GM23338 (cell line): Measurements from ENCODE around the gene KCTD21. TPM values are rescaled to one million over a fixed set of nuclear protein-coding genes. Genes with fewer than 3 reads are reported as not detected.

Experiments used
- ATAC-seq: fragments of 200-7000 bp; cut with Tn5 transposase; 3 replicates; pipeline ENCODE4 v1.9.1; 2020
- DNase-seq: peaks from one replicate; pipeline ENCODE4 v3.0.0-alpha.2; 2015; ENCODE audit warnings: low spot score
- H2AFZ ChIP-seq: fragments of 200-600 bp; sonication (generic); 2 replicates; pipeline ENCODE4 v1.8.0; 2016; ENCODE audit warnings: antibody characterized with exemption, mild to moderate bottlenecking, moderate library complexity
- H3F3A ChIP-seq: fragments of 200-600 bp; sonication (generic); replicated peaks from 2 replicates; pipeline ENCODE4 v1.8.0; 2017; ENCODE audit warnings: antibody characterized with exemption, mixed run types, low read depth
- H3K27ac ChIP-seq: fragments of 200-600 bp; sonication (generic); 2 replicates; pipeline ENCODE4 v1.6.1; 2016; ENCODE audit warnings: low read depth
- H3K27me3 ChIP-seq: fragments of 200-600 bp; sonication (generic); 2 replicates; pipeline ENCODE4 v1.8.0; 2016; ENCODE audit warnings: mild to moderate bottlenecking, mixed run types, moderate library complexity; ENCODE audit not compliant: insufficient read depth
- H3K36me3 ChIP-seq: fragments of 200-600 bp; sonication (generic); 2 replicates; pipeline ENCODE4 v1.8.0; 2016; ENCODE audit warnings: mild to moderate bottlenecking; ENCODE audit not compliant: insufficient read depth
- H3K4me1 ChIP-seq: fragments of 200-600 bp; sonication (generic); 2 replicates; pipeline ENCODE4 v1.8.0; 2016; ENCODE audit warnings: mild to moderate bottlenecking, moderate library complexity; ENCODE audit not compliant: insufficient read depth
- H3K4me2 ChIP-seq: fragments of 200-600 bp; sonication (generic); 2 replicates; pipeline ENCODE4 v1.7.1; 2017; ENCODE audit warnings: mixed run types
- H3K4me3 ChIP-seq: fragments of 200-600 bp; sonication (generic); 2 replicates; pipeline ENCODE4 v1.6.1; 2016; ENCODE audit warnings: mixed run types
- H3K79me2 ChIP-seq: fragments of 200-600 bp; sonication (generic); replicated peaks from 2 replicates; pipeline ENCODE4 v1.8.0; 2017; ENCODE audit warnings: mild to moderate bottlenecking; ENCODE audit not compliant: insufficient read depth
- H3K9me2 ChIP-seq: fragments of 200-600 bp; sonication (generic); 2 replicates; pipeline ENCODE4 v1.8.0; 2017; ENCODE audit not compliant: insufficient read depth
- H4K20me1 ChIP-seq: fragments of 200-600 bp; sonication (generic); replicated peaks from 2 replicates; pipeline ENCODE4 v1.8.0; 2017; ENCODE audit warnings: mild to moderate bottlenecking; ENCODE audit not compliant: insufficient read depth
- H3K27ac Mint-ChIP-seq: 2 replicates; pipeline ENCODE4 v1.8.0; 2020; ENCODE audit warnings: inconsistent platforms, mild to moderate bottlenecking, moderate library complexity, mixed read lengths
- H3K27me3 Mint-ChIP-seq: 3 replicates; pipeline ENCODE4 v1.8.0; 2022; ENCODE audit warnings: low read depth, mild to moderate bottlenecking, moderate library complexity, mixed read lengths, inconsistent platforms; ENCODE audit not compliant: insufficient read depth, poor library complexity
- H3K36me3 Mint-ChIP-seq: 3 replicates; pipeline ENCODE4 v1.8.0; 2021; ENCODE audit warnings: low read depth, mild to moderate bottlenecking, inconsistent platforms, moderate library complexity, mixed read lengths
- H3K4me1 Mint-ChIP-seq: 3 replicates; pipeline ENCODE4 v1.8.0; 2020; ENCODE audit warnings: mild to moderate bottlenecking, inconsistent platforms, mixed read lengths
- H3K4me3 Mint-ChIP-seq: 3 replicates; pipeline ENCODE4 v1.8.0; 2021; ENCODE audit warnings: moderate library complexity, mild to moderate bottlenecking, inconsistent platforms, mixed read lengths
- H3K9me3 Mint-ChIP-seq: 3 replicates; pipeline ENCODE4 v1.8.0; 2020; ENCODE audit warnings: moderate library complexity, mild to moderate bottlenecking, inconsistent platforms, mixed read lengths
- CREB1 ChIP-seq: fragments of 250-450 bp; sonication (Bioruptor Pico); IDR thresholded peaks from 2 replicates; pipeline ENCODE4 v1.5.0; 2020; ENCODE audit warnings: low read depth, mild to moderate bottlenecking, moderate library complexity
- EZH2phosphoT487 ChIP-seq: fragments of 200-600 bp; sonication (generic); IDR thresholded peaks from one replicate; pipeline ENCODE4 v1.8.1; 2018; ENCODE audit warnings: antibody characterized with exemption; ENCODE audit not compliant: unreplicated experiment
- polyA plus RNA-seq: library from polyadenylated mRNA; unstranded; fragments of >200 nt; fragmentation: Nextera tagmentation; extraction: Ambion mirVana; gene quantifications from 2 replicates; pipeline ENCODE4 v1.2.1, GENCODE V29; 2016
- total RNA-seq: library from RNA; depleted of rRNA; stranded (reverse); fragments of >200 nt; shearing (Covaris generic); gene quantifications from 2 replicates; pipeline ENCODE4 v1.2.3, GENCODE V29; 2014
- TF ChIP-seq, protein P1 (sequence below), 2 experiments: fragments of 200-600 bp in 1 of 2; sonication (generic) in 1 of 2; conservative IDR thresholded peaks; 2 replicates each; pipeline versions ENCODE4 v1.5.1 to v1.6.1; 2016 to 2017; ENCODE audit warnings: antibody characterized with exemption in 2 of 2, low read depth in 2 of 2, mild to moderate bottlenecking in 2 of 2, moderate library complexity in 1 of 2
- TF ChIP-seq, protein P2 (sequence below): IDR thresholded peaks from 2 replicates; pipeline ENCODE4 v1.6.1; 2016; ENCODE audit warnings: antibody characterized with exemption
- TF ChIP-seq, protein P3 (sequence below): fragments of 250-450 bp; sonication (Bioruptor Pico); IDR thresholded peaks from 2 replicates; pipeline ENCODE4 v1.5.0; 2020; ENCODE audit warnings: mild to moderate bottlenecking, moderate library complexity

The KCTD21 gene
- total and polyA plus RNA-seq, 2 experiments from 2014 or later, result 1.0 to 3.7 TPM

DNA sequence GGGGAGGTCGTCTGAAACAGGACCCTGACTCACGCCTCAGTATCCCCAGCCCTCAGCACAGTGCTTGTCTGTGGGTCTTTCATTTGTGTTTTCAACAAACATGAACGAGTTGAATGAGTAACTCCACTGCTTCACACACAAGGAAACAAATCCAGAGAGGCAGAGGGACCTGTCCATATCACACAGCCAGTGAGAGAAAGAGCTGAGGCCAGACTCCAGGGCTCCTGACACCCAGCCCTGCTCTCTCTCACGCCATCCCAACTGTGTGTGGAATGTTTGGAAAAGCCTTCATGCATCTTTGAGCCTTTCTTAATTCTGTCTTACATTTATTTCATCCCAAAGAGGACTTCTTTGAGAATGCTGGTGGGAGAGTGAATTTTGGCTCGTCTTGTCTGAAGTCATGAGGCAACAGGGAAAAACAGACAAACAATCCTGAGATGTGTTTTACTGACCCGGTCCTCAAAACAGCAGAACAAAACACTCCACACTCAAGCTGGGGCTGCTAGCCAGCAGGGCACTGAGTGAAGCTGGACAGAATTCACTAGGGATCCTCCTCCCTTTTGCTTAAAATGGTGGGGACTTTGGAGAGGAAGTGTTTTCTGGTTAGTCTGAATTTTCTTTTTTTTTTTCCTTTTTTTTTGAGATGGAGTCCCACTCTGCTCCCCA is 29.3 kb downstream of the KCTD21 start:
- Histone ChIP-seq H3K9me2 (no peaks in the 10 kb centered on the region), H3K79me2 (no peaks in the 10 kb centered on the region), H3K36me3 (no peaks in the 10 kb centered on the region), H4K20me1 (no peaks in the 10 kb centered on the region), H3K4me1 (no peaks in the 10 kb centered on the region), H3K27ac (no peak overlapping the region), H2AFZ (no peak overlapping the region), H3K4me3 (no peak overlapping the region), H3F3A (no peaks in the 10 kb centered on the region), H3K4me2 (no peak overlapping the region), H3K27me3 (no peaks in the 10 kb centered on the region)
- no peak overlapping the region for H3K4me3 Mint-ChIP-seq
- no peaks in the 10 kb centered on the region for H3K36me3 Mint-ChIP-seq
- no peak overlapping the region for H3K27ac Mint-ChIP-seq
- H3K27me3 Mint-ChIP-seq, result peaks cover 4% of the 10 kb centered on the region
- no peak for ATAC-seq
- no peak for DNase-seq
- TF ChIP-seq CREB1 (CRISPR knock-in tag) (no peak), EZH2phosphoT487 (no peak)
- TF ChIP-seq, protein P1, sequence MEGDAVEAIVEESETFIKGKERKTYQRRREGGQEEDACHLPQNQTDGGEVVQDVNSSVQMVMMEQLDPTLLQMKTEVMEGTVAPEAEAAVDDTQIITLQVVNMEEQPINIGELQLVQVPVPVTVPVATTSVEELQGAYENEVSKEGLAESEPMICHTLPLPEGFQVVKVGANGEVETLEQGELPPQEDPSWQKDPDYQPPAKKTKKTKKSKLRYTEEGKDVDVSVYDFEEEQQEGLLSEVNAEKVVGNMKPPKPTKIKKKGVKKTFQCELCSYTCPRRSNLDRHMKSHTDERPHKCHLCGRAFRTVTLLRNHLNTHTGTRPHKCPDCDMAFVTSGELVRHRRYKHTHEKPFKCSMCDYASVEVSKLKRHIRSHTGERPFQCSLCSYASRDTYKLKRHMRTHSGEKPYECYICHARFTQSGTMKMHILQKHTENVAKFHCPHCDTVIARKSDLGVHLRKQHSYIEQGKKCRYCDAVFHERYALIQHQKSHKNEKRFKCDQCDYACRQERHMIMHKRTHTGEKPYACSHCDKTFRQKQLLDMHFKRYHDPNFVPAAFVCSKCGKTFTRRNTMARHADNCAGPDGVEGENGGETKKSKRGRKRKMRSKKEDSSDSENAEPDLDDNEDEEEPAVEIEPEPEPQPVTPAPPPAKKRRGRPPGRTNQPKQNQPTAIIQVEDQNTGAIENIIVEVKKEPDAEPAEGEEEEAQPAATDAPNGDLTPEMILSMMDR (conservative IDR thresholded peaks at IDR 0.05; ENCODE audit: low read depth in 2 of 2), result no peak
- TF ChIP-seq, protein P2, sequence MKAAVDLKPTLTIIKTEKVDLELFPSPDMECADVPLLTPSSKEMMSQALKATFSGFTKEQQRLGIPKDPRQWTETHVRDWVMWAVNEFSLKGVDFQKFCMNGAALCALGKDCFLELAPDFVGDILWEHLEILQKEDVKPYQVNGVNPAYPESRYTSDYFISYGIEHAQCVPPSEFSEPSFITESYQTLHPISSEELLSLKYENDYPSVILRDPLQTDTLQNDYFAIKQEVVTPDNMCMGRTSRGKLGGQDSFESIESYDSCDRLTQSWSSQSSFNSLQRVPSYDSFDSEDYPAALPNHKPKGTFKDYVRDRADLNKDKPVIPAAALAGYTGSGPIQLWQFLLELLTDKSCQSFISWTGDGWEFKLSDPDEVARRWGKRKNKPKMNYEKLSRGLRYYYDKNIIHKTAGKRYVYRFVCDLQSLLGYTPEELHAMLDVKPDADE, result no peak
- TF ChIP-seq, protein P3, sequence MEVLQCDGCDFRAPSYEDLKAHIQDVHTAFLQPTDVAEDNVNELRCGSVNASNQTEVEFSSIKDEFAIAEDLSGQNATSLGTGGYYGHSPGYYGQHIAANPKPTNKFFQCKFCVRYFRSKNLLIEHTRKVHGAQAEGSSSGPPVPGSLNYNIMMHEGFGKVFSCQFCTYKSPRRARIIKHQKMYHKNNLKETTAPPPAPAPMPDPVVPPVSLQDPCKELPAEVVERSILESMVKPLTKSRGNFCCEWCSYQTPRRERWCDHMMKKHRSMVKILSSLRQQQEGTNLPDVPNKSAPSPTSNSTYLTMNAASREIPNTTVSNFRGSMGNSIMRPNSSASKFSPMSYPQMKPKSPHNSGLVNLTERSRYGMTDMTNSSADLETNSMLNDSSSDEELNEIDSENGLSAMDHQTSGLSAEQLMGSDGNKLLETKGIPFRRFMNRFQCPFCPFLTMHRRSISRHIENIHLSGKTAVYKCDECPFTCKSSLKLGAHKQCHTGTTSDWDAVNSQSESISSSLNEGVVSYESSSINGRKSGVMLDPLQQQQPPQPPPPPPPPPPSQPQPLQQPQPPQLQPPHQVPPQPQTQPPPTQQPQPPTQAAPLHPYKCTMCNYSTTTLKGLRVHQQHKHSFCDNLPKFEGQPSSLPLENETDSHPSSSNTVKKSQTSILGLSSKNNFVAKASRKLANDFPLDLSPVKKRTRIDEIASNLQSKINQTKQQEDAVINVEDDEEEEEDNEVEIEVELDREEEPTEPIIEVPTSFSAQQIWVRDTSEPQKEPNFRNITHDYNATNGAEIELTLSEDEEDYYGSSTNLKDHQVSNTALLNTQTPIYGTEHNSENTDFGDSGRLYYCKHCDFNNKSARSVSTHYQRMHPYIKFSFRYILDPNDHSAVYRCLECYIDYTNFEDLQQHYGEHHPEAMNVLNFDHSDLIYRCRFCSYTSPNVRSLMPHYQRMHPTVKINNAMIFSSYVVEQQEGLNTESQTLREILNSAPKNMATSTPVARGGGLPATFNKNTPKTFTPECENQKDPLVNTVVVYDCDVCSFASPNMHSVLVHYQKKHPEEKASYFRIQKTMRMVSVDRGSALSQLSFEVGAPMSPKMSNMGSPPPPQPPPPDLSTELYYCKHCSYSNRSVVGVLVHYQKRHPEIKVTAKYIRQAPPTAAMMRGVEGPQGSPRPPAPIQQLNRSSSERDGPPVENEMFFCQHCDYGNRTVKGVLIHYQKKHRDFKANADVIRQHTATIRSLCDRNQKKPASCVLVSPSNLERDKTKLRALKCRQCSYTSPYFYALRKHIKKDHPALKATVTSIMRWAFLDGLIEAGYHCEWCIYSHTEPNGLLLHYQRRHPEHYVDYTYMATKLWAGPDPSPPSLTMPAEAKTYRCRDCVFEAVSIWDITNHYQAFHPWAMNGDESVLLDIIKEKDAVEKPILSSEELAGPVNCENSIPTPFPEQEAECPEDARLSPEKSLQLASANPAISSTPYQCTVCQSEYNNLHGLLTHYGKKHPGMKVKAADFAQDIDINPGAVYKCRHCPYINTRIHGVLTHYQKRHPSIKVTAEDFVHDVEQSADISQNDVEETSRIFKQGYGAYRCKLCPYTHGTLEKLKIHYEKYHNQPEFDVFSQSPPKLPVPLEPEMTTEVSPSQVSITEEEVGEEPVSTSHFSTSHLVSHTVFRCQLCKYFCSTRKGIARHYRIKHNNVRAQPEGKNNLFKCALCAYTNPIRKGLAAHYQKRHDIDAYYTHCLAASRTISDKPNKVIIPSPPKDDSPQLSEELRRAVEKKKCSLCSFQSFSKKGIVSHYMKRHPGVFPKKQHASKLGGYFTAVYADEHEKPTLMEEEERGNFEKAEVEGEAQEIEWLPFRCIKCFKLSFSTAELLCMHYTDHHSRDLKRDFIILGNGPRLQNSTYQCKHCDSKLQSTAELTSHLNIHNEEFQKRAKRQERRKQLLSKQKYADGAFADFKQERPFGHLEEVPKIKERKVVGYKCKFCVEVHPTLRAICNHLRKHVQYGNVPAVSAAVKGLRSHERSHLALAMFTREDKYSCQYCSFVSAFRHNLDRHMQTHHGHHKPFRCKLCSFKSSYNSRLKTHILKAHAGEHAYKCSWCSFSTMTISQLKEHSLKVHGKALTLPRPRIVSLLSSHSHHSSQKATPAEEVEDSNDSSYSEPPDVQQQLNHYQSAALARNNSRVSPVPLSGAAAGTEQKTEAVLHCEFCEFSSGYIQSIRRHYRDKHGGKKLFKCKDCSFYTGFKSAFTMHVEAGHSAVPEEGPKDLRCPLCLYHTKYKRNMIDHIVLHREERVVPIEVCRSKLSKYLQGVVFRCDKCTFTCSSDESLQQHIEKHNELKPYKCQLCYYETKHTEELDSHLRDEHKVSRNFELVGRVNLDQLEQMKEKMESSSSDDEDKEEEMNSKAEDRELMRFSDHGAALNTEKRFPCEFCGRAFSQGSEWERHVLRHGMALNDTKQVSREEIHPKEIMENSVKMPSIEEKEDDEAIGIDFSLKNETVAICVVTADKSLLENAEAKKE (CRISPR knock-in tag), result no peak
- H3K4me1 Mint-ChIP-seq, result peaks cover 6% of the 10 kb centered on the region; the same call in 1 of the 3 replicates
- no peaks in the 10 kb centered on the region for H3K9me3 Mint-ChIP-seq
